Measurements from ENCODE around the gene MRPS24.

GRCh38 chr7:43906331-43907010 is 37.2 kb upstream of the MRPS24 start, which contains the start of gene URGCP:
- TF ChIP-seq, protein P1, sequence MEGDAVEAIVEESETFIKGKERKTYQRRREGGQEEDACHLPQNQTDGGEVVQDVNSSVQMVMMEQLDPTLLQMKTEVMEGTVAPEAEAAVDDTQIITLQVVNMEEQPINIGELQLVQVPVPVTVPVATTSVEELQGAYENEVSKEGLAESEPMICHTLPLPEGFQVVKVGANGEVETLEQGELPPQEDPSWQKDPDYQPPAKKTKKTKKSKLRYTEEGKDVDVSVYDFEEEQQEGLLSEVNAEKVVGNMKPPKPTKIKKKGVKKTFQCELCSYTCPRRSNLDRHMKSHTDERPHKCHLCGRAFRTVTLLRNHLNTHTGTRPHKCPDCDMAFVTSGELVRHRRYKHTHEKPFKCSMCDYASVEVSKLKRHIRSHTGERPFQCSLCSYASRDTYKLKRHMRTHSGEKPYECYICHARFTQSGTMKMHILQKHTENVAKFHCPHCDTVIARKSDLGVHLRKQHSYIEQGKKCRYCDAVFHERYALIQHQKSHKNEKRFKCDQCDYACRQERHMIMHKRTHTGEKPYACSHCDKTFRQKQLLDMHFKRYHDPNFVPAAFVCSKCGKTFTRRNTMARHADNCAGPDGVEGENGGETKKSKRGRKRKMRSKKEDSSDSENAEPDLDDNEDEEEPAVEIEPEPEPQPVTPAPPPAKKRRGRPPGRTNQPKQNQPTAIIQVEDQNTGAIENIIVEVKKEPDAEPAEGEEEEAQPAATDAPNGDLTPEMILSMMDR (IDR thresholded peaks at IDR 0.05) = no peak
- TF ChIP-seq EP300 (IDR thresholded peaks at IDR 0.05) (no peak), POLR2A (IDR thresholded peaks at IDR 0.05) (peak in 1 of 2 donors; percentile 32)

All from gastroesophageal sphincter (tissue), 3 donors.